Measurements from ENCODE around the gene NEIL1. TPM values are rescaled to one million over a fixed set of nuclear protein-coding genes. Genes with fewer than 3 reads are reported as not detected.
"Not testable (repeated sequence)": the region's sequence is repeated elsewhere in the genome, so short reads cannot be mapped to it uniquely, and the experiment has no call there.

The NEIL1 gene
- total and polyA plus RNA-seq, 8 donors, result 9.1 to 97.5 (median 23.2) TPM

- TF ChIP-seq CTCF (IDR thresholded peaks at IDR 0.05), result no peak
- DNase-seq, result no peak
- no peaks in the 10 kb centered on the region for H3K4me1 ChIP-seq
- H3K9me3 ChIP-seq, result no peaks in the 10 kb centered on the region
- whole genome bisulfite sequencing, 2 donors, result 82 to 83% methylated on average over 3 of the region's 3 CpGs
- no peak overlapping the region for H3K27ac ChIP-seq
- intact Hi-C loops (cut with DNase I), result loop anchor here in 1 of 3 donors (10.0 kb wide), 1 partner anchor 103 kb away; no protein-coding TSS in a partner anchor
- no peak overlapping the region for H3K4me3 ChIP-seq
- no peaks in the 10 kb centered on the region for H3K36me3 ChIP-seq
- H3K27me3 ChIP-seq, result no peaks in the 10 kb centered on the region
- no peak for FAIRE-seq
- no peak for ATAC-seq
Observed at GRCh38 chr15:75327491-75327890, 19.3 kb upstream of the NEIL1 start.

- Histone ChIP-seq H3K36me3 (no peaks in the 10 kb centered on the region), H3K4me3 (no peak overlapping the region), H3K27ac (no peak overlapping the region), H3K9me3 (no peaks in the 10 kb centered on the region), H3K27me3 (no peaks in the 10 kb centered on the region), H3K4me1 (no peaks in the 10 kb centered on the region)
- ATAC-seq (no peak), FAIRE-seq (no peak), DNase-seq (no peak)
- 64 to 65% methylated on average over 10 of the region's 10 CpGs for WGBS, 2 donors
- no peak for TF ChIP-seq CTCF (IDR thresholded peaks at IDR 0.05)
- intact Hi-C loops (cut with DNase I), result loop anchor here in 1 of 3 donors (10.0 kb wide), 1 partner anchor 104 kb away; no protein-coding TSS in a partner anchor
Observed at GRCh38 chr15:75328493-75329314, 18.1 kb upstream of the NEIL1 start.

GRCh38 chr15:75329571-75329970, 17.3 kb upstream of the NEIL1 start:
- Histone ChIP-seq H3K27ac (no peak overlapping the region), H3K36me3 (no peaks in the 10 kb centered on the region), H3K4me1 (no peaks in the 10 kb centered on the region), H3K27me3 (no peaks in the 10 kb centered on the region), H3K9me3 (no peaks in the 10 kb centered on the region), H3K4me3 (no peak overlapping the region)
- intact Hi-C loops (cut with DNase I), result loop anchor here in 1 of 3 donors (10.0 kb wide), 1 partner anchor 105 kb away; no protein-coding TSS in a partner anchor
- FAIRE-seq, result no peak
- TF ChIP-seq CTCF (IDR thresholded peaks at IDR 0.05), result no peak
- DNase-seq, result no peak
- ATAC-seq, result no peak
- WGBS, 2 donors, result 69 to 85% methylated on average over 2 of the region's 2 CpGs

- H3K4me1 ChIP-seq, DNase-seq: not testable (repeated sequence)
Observed at GRCh38 chr15:75332093-75332492, 14.7 kb upstream of the NEIL1 start.

GRCh38 chr15:75333654-75334419, 13.0 kb upstream of the NEIL1 start:
- H3K4me1 ChIP-seq; intact Hi-C loops (cut with DNase I); H3K27ac ChIP-seq; H3K36me3 ChIP-seq; H3K27me3 ChIP-seq; H3K9me3 ChIP-seq; DNase-seq; FAIRE-seq; H3K4me3 ChIP-seq; ATAC-seq: not testable (repeated sequence)
- WGBS, 2 donors, result 88 to 95% methylated on average over 14 to 15 of the region's 15 CpGs

More at GRCh38 chr15:75332093-75332492, 14.7 kb upstream of the NEIL1 start:
- H3K4me3 ChIP-seq; H3K36me3 ChIP-seq; intact Hi-C loops (cut with DNase I); ATAC-seq; H3K27me3 ChIP-seq; H3K27ac ChIP-seq; H3K9me3 ChIP-seq; FAIRE-seq: not testable (repeated sequence)
- WGBS, 2 donors, result 52 to 60% methylated on average over 7 of the region's 7 CpGs

Measured in pancreas (tissue), 10 donors.